ENCODE data around the gene DNAJB13.
A peak's percentile ranks its signal among the peaks of the same experiment; 100 is the strongest.

Gene DNAJB13

DNA sequence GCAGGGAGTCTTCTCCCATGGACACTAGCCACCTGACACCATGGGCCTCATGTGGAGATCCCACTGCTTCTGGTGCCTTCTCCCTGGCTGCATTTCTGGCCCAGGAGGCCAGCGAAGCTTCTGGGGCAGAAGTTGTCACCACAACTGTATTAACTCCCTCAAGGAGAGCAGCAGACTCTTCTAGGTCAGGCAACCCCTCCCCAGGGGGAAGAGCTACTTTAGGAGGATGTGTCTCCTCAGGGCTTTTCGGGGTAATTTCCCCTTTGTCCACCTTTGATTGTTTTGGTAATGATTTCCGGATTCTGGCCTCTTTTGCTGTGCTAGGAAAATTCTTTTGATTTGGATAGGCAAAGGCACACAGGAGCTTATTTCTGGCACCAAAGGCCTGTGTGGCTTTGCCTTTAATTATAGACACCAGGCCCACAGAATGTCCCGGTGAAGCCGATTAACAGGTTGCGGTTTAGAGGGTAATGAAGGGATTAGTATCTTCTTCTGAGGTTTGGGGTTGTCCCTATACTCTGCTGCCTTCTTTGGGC, 40.7 kb downstream of the DNAJB13 start:
- peak overlapping the region; percentile 63 for H3K4me2 ChIP-seq (ENCODE audit: low read length)
- TF ChIP-seq EZH2 (IDR thresholded peaks at IDR 0.05; ENCODE audit: borderline replicate concordance, low read length) = no peak
- TF ChIP-seq, protein P1, sequence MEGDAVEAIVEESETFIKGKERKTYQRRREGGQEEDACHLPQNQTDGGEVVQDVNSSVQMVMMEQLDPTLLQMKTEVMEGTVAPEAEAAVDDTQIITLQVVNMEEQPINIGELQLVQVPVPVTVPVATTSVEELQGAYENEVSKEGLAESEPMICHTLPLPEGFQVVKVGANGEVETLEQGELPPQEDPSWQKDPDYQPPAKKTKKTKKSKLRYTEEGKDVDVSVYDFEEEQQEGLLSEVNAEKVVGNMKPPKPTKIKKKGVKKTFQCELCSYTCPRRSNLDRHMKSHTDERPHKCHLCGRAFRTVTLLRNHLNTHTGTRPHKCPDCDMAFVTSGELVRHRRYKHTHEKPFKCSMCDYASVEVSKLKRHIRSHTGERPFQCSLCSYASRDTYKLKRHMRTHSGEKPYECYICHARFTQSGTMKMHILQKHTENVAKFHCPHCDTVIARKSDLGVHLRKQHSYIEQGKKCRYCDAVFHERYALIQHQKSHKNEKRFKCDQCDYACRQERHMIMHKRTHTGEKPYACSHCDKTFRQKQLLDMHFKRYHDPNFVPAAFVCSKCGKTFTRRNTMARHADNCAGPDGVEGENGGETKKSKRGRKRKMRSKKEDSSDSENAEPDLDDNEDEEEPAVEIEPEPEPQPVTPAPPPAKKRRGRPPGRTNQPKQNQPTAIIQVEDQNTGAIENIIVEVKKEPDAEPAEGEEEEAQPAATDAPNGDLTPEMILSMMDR (IDR thresholded peaks at IDR 0.05; ENCODE audit: low read length) = no peak
- H3K27ac ChIP-seq (ENCODE audit: low read depth, low read length, poor library complexity, severe bottlenecking) = peak overlapping the region; percentile 98
- H3K9me2 ChIP-seq (ENCODE audit: low read depth, low read length) = no peaks in the 10 kb centered on the region
- no peaks in the 10 kb centered on the region for H3K36me3 ChIP-seq (ENCODE audit: insufficient read depth, low read length)
- no peaks in the 10 kb centered on the region for H3K9me3 ChIP-seq (ENCODE audit: low read length)
- no peaks in the 10 kb centered on the region for H4K20me1 ChIP-seq (ENCODE audit: insufficient read depth, low read length)
- H3K4me3 ChIP-seq (ENCODE audit: low read depth, low read length, poor library complexity, severe bottlenecking) = peak overlapping the region; percentile 30
- H3K79me2 ChIP-seq (ENCODE audit: insufficient read depth, low read length) = no peaks in the 10 kb centered on the region
- peaks cover 86% of the 10 kb centered on the region for H3K4me1 ChIP-seq (ENCODE audit: insufficient read depth, low read length, severe bottlenecking)
- no peaks in the 10 kb centered on the region for H3K27me3 ChIP-seq (ENCODE audit: insufficient read depth, low read length)
- peaks cover 20% of the 10 kb centered on the region for H3F3A ChIP-seq (ENCODE audit: insufficient read depth, low read length)
- H3K9ac ChIP-seq (ENCODE audit: low read length) = peak overlapping the region; percentile 54; the same call in 1 of the 2 replicates
- no peak overlapping the region for H2AFZ ChIP-seq (ENCODE audit: low read length)

DNA sequence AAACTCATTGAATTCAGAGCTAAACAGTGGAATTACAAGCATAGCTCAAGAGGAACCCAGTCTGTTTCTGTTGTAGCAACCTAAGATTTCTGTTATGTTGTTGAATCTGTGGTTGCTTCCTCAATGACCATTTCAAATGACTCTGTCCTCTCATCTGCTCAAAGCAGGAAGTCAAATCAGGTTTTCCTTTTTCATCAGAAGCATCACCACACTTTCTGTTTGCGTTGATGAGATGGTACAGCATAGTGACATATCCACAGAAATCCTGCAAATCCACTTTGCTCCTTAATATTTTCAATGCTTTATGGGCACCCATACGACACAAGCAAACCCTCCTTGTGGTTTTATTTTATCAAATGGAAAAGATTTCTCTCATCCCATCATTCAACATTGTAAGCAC, 44.4 kb downstream of the DNAJB13 start:
- TF ChIP-seq, protein P1 (IDR thresholded peaks at IDR 0.05; ENCODE audit: low read length) = no peak
- TF ChIP-seq EZH2 (IDR thresholded peaks at IDR 0.05; ENCODE audit: borderline replicate concordance, low read length) = no peak
- H3K4me2 ChIP-seq (ENCODE audit: low read length) = peak overlapping the region; percentile 51
- H3K9ac ChIP-seq (ENCODE audit: low read length) = peak overlapping the region; percentile 39; the same call in 1 of the 2 replicates
- no peaks in the 10 kb centered on the region for H4K20me1 ChIP-seq (ENCODE audit: insufficient read depth, low read length)
- peaks cover 31% of the 10 kb centered on the region for H3F3A ChIP-seq (ENCODE audit: insufficient read depth, low read length)
- H3K4me3 ChIP-seq (ENCODE audit: low read depth, low read length, poor library complexity, severe bottlenecking) = peak overlapping the region; percentile 26
- H3K9me2 ChIP-seq (ENCODE audit: low read depth, low read length) = no peaks in the 10 kb centered on the region
- no peaks in the 10 kb centered on the region for H3K9me3 ChIP-seq (ENCODE audit: low read length)
- H2AFZ ChIP-seq (ENCODE audit: low read length) = no peak overlapping the region
- no peaks in the 10 kb centered on the region for H3K27me3 ChIP-seq (ENCODE audit: insufficient read depth, low read length)
- H3K27ac ChIP-seq (ENCODE audit: low read depth, low read length, poor library complexity, severe bottlenecking) = peak overlapping the region; percentile 98
- no peaks in the 10 kb centered on the region for H3K79me2 ChIP-seq (ENCODE audit: insufficient read depth, low read length)
- peaks cover 99% of the 10 kb centered on the region for H3K4me1 ChIP-seq (ENCODE audit: insufficient read depth, low read length, severe bottlenecking)
- no peaks in the 10 kb centered on the region for H3K36me3 ChIP-seq (ENCODE audit: insufficient read depth, low read length)

DNA sequence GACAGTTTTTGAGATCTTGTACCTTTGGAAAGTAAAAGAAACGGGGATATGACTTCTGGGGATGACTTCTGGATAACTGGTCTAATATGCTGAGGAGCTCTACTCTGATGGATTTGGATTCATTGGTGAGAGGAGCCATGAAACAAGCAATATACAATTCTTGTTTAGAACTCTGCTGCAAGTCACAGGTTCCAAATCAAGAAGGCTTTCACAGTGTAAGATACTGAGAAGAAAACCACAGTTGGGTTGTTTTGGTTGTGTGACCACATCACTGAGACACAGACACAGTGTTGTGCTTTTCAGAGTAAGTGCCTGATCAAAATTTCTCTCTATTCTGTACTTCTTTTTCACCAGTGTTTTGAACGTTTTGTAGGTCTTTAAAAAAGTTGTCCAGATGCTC, 44.9 kb downstream of the DNAJB13 start:
- H3K9ac ChIP-seq (ENCODE audit: low read length) = peak overlapping the region; percentile 39; the same call in 1 of the 2 replicates
- H3F3A ChIP-seq (ENCODE audit: insufficient read depth, low read length) = peaks cover 27% of the 10 kb centered on the region

More for the DNA sequence above, 44.9 kb downstream of the DNAJB13 start:
- Histone ChIP-seq H3K79me2 (ENCODE audit: insufficient read depth, low read length) (no peaks in the 10 kb centered on the region), H2AFZ (ENCODE audit: low read length) (no peak overlapping the region), H3K36me3 (ENCODE audit: insufficient read depth, low read length) (no peaks in the 10 kb centered on the region), H4K20me1 (ENCODE audit: insufficient read depth, low read length) (no peaks in the 10 kb centered on the region), H3K27ac (ENCODE audit: low read depth, low read length, poor library complexity, severe bottlenecking) (peak overlapping the region; percentile 98), H3K4me3 (ENCODE audit: low read depth, low read length, poor library complexity, severe bottlenecking) (peak overlapping the region; percentile 26), H3K9me3 (ENCODE audit: low read length) (no peaks in the 10 kb centered on the region), H3K9me2 (ENCODE audit: low read depth, low read length) (no peaks in the 10 kb centered on the region), H3K4me2 (ENCODE audit: low read length) (peak overlapping the region; percentile 51), H3K27me3 (ENCODE audit: insufficient read depth, low read length) (no peaks in the 10 kb centered on the region), H3K4me1 (ENCODE audit: insufficient read depth, low read length, severe bottlenecking) (peaks cover 94% of the 10 kb centered on the region)
- TF ChIP-seq EZH2 (IDR thresholded peaks at IDR 0.05; ENCODE audit: borderline replicate concordance, low read length) = no peak
- TF ChIP-seq, protein P1 (IDR thresholded peaks at IDR 0.05; ENCODE audit: low read length) = no peak
